NCI-H2107 treated with DMSO at 0.1 percent for 48 hours (cell line): ENCODE measurements around the gene SP1.
A peak's percentile ranks its signal among the peaks of the same experiment; 100 is the strongest.
"Not testable (repeated sequence)": the region's sequence is repeated elsewhere in the genome, so short reads cannot be mapped to it uniquely, and the experiment has no call there.

Experiments
- DNase-seq: peaks from one replicate; lab custom pipeline; 2025; ENCODE audit not compliant: unreplicated experiment; lab: John Stamatoyannopoulos, UW

Gene SP1

DNA sequence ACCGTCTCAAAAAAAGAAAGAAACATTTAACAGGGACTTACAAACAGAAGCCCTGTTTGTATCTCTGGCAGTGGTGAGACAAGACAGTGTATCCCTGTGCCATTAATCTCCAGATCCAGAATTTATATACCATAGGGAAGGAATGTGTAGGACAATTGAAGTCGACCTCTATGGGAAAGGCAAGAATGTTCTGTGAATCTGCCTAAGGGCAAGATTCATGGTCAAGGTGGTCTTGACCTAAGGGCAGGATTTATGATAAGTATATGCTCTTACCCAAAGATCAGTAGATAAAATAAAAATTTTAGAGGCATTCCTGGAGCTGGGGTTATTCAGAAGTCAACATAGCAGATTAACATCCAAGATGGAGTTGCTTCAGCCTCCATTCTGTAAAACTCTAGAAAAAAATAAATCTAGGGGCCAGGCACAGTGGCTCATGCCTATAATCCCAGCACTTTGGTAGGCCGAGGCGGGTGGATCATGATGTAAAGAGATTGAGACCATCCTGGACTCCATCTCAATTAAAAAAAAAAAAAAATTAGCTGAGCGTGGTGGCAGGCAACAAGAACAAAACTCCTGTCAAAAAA lies 21.0 kb upstream of the SP1 start:
- DNase-seq: no peak

DNA sequence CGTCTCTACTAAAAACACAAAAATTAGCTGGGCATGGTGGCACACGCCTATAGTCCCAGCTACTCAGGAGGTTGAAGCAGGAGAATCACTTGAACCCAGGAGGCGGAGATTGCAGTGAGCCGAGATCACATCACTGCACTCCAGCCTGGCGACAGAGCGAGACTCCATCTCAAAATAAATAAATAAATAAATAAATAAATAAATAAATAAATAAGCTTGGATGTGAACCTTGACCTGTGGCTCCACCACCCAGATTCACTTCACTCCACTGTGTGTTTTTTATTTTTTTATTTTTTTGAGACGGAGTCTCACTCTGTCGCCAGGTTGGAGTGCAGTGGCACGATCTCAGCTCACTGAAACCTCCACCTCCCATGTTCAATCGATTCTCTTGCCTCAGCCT lies 18.3 kb upstream of the SP1 start:
- DNase-seq: not testable (repeated sequence)

GRCh38 chr12:53365245-53365904 lies 14.6 kb upstream of the SP1 start:
- no peak for DNase-seq

- not testable (repeated sequence) for DNase-seq
Measured at GRCh38 chr12:53373554-53374133, 6.3 kb upstream of the SP1 start.

GRCh38 chr12:53374277-53374676 lies 5.7 kb upstream of the SP1 start:
- DNase-seq: not testable (repeated sequence)

DNA sequence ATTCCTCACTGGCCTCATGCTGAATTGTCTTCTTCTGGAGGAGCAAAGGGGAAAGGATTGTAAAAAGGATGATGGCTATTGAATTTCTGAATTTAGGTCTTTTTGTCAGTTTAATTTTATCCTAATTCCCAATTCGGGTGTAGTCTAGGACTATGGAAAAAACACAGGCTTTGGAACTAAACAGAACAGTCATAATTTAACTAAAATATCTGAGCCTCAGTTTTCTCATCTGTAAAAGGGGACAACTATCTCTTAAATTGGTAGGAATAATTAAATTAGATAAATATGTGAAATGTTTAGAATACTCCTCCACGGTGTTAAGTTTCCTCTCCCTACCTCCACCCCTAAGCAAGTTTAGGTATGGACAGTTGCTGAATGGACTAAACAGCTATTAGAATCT lies 3.2 kb upstream of the SP1 start:
- DNase-seq: no peak

DNA sequence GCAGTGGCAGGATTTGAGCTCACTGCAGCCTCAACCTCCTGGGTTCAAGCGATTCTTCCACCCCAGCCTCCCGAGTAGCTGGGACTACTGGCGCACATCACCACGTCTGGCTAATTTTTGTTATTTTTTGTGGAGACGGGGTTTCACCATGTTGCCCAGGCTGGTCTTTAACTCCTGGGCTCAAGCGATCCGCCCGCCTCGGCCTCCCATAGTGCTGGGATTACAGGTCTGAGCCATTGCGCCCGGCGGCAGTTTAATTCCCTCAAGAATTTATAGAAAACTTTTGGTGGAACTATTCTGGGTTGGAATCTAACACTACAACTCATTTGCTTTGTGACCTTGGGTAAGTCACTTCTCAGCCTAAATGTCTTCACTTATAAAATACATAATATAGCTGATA lies 1.8 kb upstream of the SP1 start:
- no peak for DNase-seq

DNA sequence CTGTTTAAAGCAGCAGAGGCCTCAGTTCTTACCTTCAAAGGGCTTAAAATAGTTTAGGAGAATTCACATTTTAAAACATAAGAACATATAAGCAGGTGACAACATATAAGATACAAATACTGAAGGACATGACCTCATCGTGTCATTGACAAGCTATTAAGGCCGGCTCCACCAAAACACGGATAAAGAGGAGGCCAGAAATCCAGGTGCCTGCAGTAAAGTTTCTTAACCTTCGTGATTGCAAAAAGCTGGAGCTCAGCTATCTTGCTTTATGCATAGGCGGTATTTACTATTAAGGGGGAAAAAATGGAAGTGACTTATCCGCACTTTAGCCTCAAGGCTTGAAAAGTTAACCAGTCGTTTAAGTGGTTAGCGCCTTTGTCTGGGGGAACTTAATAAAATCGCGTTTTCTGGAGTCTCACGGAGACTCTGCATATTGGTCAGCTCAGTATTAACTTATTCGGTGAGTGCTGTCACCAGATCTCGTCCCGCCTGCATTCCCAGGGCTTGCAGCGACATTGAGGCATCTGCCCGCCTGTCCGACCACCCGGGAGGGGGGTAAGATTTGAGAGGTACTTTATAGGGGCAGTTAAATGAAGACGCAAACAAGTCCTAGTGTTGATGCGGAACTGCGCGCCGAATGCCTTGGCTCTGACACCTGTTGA lies 1.1 kb upstream of the SP1 start:
- DNase-seq: peak; percentile 34

DNA sequence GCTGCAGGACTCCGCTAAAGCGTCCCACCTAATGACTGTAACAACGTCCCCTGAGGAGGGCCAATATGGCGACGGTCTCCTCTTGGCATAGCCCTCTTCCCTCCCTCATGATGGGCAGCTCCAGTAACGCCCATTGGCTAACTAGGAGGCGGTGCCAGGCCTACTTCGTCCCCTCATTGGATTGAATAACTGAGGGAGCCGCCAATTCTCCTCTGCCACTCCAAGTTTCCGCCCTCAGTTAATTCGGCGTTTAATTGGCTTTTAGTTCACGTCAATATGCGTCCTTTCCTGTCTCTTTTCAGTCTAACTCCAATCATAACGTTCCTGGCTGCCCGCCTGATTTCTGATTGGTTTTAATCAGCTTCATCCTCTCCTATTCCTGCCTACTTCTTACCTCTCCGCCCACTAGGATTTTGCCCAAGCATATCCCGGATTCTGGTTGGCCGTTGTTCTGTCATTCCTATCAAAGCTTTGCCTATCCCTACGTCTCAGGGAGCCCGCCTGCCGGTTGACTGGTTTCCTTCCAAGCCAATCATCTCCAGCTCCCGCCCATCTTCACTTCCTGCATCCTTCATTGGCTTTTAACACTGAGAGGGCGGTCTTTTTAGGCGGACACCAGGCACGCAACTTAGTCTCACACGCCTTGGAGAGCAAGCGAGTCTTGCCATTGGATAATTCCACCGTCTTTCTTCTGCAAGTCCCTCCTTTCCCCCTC lies 430 bp upstream of the SP1 start:
- DNase-seq: peak; percentile 100

- DNase-seq: no peak
Measured at GRCh38 chr12:53380794-53381730, 1.1 kb downstream of the SP1 start.

- DNase-seq: no peak
Measured at GRCh38 chr12:53381731-53382630, 2.0 kb downstream of the SP1 start.

- DNase-seq: no peak
Measured at GRCh38 chr12:53383258-53383657, 3.3 kb downstream of the SP1 start.

- not testable (repeated sequence) for DNase-seq
Measured at GRCh38 chr12:53386381-53386780, 6.4 kb downstream of the SP1 start.

- DNase-seq: no peak
Measured at GRCh38 chr12:53388932-53389331, 9.0 kb downstream of the SP1 start.

- DNase-seq: no peak
Measured at GRCh38 chr12:53389702-53390101, 9.7 kb downstream of the SP1 start.

DNA sequence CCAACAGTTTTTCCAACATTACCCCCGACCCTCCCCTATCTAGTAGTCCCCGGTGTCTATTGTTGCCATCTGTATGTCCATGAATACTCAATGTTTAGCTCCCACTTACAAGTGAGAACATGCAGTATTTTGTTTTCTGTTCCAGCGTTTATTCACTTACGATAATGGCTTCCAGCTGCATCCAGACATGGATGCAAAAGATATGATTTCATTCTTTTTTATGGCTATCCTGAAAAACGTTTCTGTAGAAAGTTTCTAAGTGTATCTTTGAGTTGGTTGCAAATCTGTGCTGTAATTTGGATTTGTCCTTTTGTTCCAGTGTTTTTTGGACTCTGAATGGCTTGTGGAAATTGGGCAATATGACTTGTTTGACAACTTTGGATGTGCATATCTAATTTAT lies 11.7 kb downstream of the SP1 start:
- no peak for DNase-seq

- DNase-seq: no peak
Measured at GRCh38 chr12:53399896-53400295, 19.9 kb downstream of the SP1 start.

- DNase-seq: not testable (repeated sequence)
Measured at GRCh38 chr12:53402351-53402750, 22.4 kb downstream of the SP1 start.

DNA sequence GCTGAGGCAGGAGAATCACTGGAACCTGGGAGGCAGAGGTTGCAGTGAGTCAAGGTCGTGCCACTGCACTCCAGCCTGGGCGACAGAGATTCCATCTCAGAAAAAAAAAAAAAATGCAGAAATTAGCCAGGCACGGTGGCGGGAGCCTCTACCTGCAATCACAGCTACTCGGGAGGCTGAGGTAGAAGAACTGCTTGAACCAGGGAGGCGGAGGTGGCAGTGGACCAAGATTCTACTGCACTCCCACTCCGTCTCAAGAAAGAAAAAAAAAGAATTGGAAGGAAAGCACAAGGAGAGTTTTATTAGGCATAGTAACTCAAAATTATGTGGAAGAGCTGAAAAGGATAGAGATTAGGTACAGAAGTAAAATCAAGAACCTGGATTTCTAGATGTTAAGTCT lies 22.9 kb downstream of the SP1 start:
- DNase-seq: no peak
